Activated naive CD4-positive, alpha-beta T cell treated with Interleukin-2 at 50 U/mL for 16 hours (primary cell): ENCODE measurements around the gene HECTD4.
A peak's percentile ranks its signal among the peaks of the same experiment; 100 is the strongest.
"Not testable (repeated sequence)": the region's sequence is repeated elsewhere in the genome, so short reads cannot be mapped to it uniquely, and the experiment has no call there.

Experiments
- DNase-seq: peaks from one replicate; pipeline ENCODE4 v3.0.0-alpha.2; 2020

The HECTD4 gene

GRCh38 chr12:112401903-112402498 is 19.8 kb upstream of the HECTD4 start:
- DNase-seq, result no peak

- no peak for DNase-seq
Measured at GRCh38 chr12:112401054-112401453, 18.8 kb upstream of the HECTD4 start.

DNA sequence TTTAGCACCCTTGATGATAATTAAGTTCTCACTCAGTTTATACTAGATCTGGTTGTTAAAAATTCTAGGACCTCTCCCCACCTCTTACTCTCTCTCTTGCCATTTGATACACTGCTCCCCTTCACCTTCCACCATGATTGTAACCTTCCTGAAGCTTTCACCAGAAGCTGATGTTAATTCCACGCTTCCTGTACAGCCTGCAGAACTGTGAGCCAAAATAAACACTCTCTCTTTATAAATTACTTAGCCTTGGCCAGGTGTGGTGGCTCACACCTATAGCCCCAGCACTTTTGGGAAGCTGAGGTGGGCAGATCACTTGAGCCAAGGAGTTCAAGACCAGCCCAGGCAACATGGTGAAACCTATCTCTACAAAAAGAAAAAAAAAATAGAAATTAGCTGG is 11.1 kb upstream of the HECTD4 start:
- no peak for DNase-seq

- DNase-seq, result not testable (repeated sequence)
Measured at GRCh38 chr12:112389922-112390654, 7.9 kb upstream of the HECTD4 start.

- DNase-seq, result no peak
Measured at GRCh38 chr12:112389228-112389627, 7.0 kb upstream of the HECTD4 start.

DNA sequence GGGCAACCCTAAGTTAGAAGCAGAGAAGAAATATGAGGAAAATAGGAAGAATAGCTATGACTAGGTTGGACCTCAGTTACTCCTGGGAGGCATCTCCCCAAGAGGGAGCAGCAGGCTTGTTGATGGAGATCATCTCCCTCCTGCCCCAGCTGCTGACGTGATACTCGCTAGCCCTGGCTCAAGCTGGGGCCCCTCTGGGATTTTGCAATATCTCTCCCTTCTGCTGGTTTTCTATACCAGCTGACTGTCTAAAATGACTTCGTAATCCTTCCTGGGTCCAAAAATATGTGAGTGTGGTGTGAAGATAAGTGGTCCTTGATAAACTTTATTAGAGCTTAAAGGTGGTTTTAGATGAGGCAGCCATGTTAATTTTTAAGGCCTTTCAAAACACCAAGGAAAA is 4.5 kb upstream of the HECTD4 start:
- DNase-seq, result no peak

DNA sequence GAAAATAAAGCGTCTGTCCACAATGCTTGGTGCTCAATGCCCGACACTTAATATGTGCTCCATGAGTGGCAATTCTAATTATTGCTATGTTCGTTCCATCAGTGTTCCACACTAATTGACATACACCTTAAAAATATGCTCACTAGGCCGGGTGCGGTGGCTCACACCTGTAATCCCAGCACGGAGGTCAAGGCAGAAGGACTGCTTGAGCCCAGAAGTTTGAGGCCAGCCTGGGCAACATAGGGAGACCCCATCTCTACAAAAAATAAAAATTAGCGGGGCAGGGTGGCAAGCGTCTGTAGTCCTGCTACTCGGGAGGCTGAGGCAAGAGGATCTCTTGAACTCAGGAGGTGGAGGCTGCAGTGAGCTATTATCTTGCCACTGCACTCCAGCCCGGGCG is 635 bp upstream of the HECTD4 start:
- no peak for DNase-seq

- DNase-seq, result peak; percentile 42
Measured at GRCh38 chr12:112381406-112381882, 787 bp downstream of the HECTD4 start.

- no peak for DNase-seq
Measured at GRCh38 chr12:112380663-112381405, 1.4 kb downstream of the HECTD4 start.

GRCh38 chr12:112375105-112375504 is 7.1 kb downstream of the HECTD4 start:
- no peak for DNase-seq

DNA sequence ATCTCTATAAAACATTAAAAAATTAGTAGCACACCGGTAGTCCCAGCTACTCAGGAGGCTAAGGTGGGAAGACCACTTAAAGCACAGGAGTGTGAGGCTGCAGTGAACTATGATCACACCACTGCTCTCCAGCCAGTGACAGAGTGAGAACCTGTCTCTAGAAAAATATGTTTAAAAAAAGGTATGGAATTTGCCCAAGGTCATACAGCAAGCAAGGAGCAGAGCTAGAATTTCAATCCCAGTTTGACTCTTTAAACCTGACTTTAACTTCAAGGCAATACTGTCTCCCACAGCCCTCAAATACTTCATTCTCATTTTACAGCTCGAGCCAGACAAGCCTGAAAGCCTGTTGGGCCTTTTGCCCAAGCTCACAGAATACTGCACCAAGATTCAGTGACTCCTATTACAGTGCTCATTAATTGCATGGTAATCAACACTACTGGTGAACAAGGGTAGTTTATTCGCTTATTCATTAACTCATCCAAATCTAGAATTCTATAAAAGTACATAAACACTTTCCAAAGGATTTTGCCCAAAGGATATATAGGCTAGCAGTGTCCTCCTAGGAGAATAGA is 8.0 kb downstream of the HECTD4 start:
- DNase-seq, result no peak

DNA sequence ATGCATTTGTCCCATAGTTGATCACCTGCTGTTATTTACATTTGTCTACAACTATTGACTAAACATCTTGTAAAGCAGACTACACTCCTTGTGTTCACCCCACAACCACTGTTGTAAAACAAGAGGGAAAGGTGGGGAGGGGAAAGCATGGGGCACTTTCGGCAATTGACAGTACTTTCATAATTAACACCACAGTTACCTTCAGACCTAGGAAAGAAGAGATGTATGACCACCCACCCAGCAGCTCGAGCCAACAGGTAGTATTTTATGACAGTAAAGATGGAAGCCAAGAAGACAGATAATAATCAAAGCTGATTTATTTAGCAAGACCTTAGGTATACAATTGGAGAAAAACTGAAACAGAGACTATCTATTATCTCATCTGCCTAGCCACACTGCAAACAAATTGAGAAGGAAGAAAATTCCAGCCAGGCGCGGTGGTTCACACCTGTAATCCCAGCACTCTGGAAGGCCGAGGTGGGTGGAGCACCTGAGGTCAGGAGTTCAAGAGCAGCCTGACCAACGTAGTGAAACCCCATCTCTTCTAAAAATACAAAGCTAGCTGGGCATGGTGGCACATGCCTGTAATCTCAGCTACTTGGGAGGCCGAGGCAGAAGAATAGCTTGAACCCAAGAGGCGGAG is 11.2 kb downstream of the HECTD4 start:
- no peak for DNase-seq

- DNase-seq, result no peak
Measured at GRCh38 chr12:112370199-112370598, 12.0 kb downstream of the HECTD4 start.

GRCh38 chr12:112368856-112369255 is 13.4 kb downstream of the HECTD4 start:
- DNase-seq, result no peak

DNA sequence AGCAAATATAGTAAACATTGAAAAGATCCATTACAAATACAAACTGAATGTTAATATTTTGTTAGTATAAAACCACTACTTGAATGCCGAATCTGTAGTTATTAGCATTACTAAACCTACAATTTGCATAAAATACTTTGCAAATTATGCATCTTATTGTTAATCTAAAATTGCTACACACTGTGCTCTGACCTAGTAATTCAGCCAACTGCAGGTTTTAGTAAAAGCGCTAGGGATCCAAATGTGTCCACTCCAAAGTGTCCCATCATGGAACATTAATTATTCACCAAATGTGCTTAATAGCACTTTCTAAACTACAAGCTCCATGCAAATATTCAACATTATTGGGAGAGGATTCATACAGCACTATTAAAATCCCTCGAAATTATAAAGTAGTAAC is 14.3 kb downstream of the HECTD4 start:
- DNase-seq, result no peak

DNA sequence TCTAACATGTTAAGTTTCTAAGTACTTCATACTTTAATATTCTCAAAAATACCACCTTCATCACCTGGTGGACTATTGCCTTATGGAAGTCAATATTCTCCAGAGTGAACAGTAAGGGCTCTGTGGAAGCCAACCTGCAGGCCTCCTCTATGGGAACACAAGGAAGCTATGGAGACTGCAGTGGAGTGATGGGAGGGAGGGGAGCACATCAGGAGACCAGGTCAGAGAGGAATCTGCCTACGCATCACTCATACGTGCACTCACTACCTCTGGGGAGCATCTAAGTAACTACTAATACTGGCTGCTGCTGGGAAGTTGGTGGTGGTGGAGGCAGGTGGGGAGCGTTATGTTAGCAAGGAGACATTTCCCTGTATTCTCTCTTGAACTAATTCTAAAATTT is 19.9 kb downstream of the HECTD4 start:
- DNase-seq, result no peak

DNA sequence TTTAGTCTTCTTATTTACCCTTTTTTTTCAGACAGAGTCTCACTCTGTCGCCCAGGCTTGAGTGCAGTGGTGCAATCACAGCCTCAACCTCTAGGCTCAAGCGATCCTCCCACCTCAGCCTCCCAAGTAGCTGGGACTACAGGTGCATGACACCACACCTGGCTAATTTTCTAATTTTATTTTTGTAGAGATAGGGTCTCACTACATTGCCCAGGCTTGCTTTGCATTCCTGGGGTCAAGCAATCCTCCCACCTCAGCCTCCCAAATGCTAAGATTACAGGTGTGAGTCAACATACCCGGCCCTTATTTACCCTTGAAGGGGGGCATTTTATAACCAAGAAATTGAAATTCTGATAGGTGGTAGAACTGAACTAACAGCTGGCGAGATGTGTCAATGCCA is 21.0 kb downstream of the HECTD4 start:
- no peak for DNase-seq

- DNase-seq, result no peak
Measured at GRCh38 chr12:112359290-112359689, 22.9 kb downstream of the HECTD4 start.

- no peak for DNase-seq
Measured at GRCh38 chr12:112357214-112357613, 25.0 kb downstream of the HECTD4 start.

DNA sequence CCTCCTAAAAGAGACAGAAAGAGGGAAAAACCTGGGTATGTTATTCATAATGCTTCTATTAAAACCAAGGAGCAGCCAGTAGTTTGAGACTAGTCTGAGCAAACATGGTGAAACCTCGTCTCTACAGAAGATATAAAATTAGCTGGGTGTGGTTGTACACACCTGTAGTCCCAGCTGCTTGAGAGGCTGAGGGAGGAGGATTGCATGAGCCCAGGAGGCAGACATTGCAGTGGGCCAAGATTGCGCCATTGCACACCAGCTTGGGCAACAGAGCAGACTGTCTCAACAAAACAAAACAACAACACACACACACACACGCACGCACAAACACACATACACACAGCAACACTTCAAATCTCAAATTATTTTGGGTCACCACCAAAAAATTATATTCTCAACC is 27.8 kb downstream of the HECTD4 start:
- DNase-seq, result no peak

GRCh38 chr12:112353393-112353792 is 28.8 kb downstream of the HECTD4 start:
- no peak for DNase-seq

- no peak for DNase-seq
Measured at GRCh38 chr12:112352921-112353320, 29.3 kb downstream of the HECTD4 start.
